GM18499 (cell line): Measurements from ENCODE around the gene WNK1.
"Not testable (repeated sequence)": the region's sequence is repeated elsewhere in the genome, so short reads cannot be mapped to it uniquely, and the experiment has no call there.

Source experiments
- ATAC-seq: cut with Tn5 transposase; IDR thresholded peaks from one replicate; pipeline ENCODE4 v1.9.1; 2021; ENCODE audit warnings: moderate number of reproducible peaks; ENCODE audit not compliant: insufficient read depth, unreplicated experiment

WNK1 gene

GRCh38 chr12:751999-752694 lies at the start of gene WNK1:
Gene WNK1 (plus strand): TSS chr12:752579. CDS start chr12:753566, 987 bp downstream.
- ATAC-seq = peak; percentile 32

GRCh38 chr12:704516-705242 lies 47.7 kb upstream of the WNK1 start:
- no peak for ATAC-seq

DNA sequence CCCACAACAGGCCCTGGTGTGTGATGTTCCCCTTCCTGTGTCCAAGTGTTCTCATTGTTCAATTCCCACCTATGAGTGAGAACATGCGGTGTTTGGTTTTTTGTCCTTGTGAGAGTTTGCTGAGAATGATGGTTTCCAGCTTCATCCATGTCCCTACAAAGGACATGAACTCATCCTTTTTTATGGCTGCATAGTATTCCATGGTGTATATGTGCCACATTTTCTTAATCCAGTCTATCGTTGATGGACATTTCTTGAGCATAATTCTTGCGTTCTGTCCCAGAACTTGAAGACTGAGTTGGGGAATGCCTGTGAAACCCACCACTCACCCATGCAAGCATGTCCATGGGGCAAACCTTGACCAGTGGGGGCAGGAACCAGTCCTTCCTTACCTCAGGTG lies 44.3 kb upstream of the WNK1 start:
- not testable (repeated sequence) for ATAC-seq

- ATAC-seq = no peak
Measured at GRCh38 chr12:709455-710020, 42.8 kb upstream of the WNK1 start.

GRCh38 chr12:712172-712863 lies 40.1 kb upstream of the WNK1 start:
- no peak for ATAC-seq

DNA sequence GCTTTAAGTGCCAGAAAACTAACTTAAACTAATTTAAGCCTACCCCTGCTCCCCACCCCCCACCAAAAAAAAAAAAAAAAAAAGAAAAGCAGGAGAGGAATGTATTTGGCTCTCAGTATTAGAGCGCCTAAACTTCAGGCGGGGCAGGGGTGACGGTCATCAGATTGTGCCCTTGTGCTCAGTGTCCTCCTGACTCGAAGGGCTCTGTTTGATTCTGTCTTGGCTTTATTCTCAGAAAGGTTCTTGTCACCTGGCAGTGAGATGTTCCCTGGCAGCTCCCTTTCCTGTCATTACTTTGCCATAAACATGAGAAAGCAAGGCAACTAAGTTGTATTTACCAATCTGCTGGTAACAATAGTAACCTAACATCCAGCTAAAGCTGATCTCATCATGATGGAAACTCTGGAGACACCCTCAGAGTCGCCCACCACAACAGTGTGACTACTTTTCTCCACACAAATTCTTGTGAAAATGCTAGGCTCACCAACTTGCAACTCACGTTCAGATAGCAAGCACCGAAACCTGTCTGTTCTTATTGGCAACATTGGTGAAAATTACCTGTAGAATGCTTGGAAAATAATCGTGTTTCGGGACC lies 39.0 kb upstream of the WNK1 start:
- ATAC-seq = no peak

DNA sequence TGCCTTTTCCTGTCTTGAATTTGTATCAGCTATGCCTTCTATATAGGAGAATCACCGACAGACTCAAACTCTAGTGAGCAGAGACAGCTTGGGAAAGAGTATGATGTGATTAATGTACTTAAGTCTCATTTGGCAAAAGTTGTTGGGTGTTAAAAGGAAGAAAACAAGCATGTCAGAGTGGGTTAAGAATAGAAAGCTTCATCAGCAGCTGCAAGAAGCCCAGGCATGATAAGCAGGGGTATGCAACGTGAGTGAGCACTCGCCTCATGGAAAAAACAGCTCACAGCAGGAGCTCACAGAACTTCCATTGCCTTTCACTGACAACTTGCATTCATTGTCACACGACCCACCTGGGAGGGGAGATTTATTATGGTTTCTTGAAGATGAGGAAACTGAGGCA lies 35.9 kb upstream of the WNK1 start:
- no peak for ATAC-seq

GRCh38 chr12:718756-719102 lies 33.6 kb upstream of the WNK1 start:
- no peak for ATAC-seq

- no peak for ATAC-seq
Measured at GRCh38 chr12:720231-720941, 32.0 kb upstream of the WNK1 start.

GRCh38 chr12:724194-724855 lies 28.1 kb upstream of the WNK1 start:
- no peak for ATAC-seq

GRCh38 chr12:725076-725475 lies 27.3 kb upstream of the WNK1 start:
- ATAC-seq = no peak

DNA sequence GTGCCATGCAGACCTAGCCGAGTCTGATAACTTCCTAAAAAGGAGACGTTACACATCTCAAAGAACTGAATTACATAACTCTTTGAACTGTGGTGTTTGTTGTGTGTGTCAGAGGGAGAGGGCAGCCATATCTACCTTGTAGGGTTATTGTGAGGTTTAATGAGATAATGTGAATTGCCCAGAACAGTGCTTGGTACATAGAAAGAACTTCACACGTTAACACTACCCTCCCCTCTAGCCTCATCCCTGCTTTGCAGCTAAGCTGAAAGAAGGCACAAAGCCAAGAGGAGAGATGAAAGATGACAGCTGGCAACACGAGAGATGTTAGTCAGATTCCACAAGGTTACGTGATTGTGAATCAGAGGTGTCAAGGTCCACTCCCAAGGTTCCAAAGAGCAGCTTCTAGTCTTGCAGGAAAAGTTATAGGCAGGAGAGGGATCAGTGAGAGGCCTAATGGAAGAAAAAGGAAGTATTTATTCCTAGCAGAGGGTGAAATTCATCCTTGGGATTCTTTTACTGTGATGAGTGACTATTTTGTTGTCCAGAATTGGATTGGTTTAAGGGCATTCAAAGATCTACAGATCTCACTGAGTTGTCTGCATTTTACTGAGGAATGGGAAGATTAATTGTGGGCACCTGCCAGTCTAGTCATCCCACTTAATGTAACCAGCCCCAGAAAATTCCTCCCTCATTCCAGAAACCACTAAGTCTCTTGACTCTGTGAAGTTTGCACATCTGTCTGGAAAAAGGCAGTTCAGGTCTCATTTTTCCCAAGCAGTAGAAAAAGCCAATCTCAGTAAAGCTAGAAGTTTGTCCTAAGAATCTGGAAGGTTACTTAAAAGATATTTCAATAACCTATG lies 25.9 kb upstream of the WNK1 start:
- ATAC-seq = no peak

DNA sequence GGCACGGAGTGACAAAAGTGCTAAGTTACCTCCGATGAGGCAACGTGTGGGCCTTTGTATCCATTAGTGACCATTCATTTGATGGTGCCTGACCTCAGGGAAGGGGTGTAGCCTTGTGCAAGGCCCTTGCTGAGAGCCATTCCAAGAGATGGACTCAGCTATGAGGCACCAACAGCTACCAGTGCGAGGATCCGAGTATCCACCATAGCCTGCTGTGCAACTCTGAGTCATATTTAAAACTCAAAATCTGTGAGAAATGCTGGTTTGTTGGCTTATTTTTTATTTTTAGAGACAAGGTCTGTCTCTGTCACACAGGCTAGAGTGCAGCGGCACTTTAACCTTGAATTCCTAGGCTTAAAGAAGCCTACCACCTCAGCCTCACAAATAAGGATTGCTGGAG lies 25.1 kb upstream of the WNK1 start:
- ATAC-seq = no peak

DNA sequence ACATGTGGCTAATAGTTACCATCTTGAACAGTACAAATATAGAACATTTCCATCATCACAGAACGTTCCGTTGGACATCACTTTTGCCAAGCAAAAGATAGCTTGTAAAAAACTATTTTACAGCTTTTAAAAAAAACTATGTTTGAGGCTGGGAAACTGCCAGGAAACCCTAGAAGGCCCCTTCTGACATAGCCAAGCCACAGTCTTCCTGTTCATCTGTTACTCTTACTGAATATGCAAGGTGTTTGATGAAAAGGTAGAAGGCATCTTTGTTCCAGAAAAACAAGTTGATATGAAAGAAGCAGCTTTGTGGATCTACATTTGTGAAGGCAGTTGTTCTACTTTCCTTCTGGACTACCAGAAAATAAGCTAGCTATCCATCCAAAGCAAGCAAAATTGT lies 23.6 kb upstream of the WNK1 start:
- ATAC-seq = no peak

- no peak for ATAC-seq
Measured at GRCh38 chr12:729221-729620, 23.2 kb upstream of the WNK1 start.

DNA sequence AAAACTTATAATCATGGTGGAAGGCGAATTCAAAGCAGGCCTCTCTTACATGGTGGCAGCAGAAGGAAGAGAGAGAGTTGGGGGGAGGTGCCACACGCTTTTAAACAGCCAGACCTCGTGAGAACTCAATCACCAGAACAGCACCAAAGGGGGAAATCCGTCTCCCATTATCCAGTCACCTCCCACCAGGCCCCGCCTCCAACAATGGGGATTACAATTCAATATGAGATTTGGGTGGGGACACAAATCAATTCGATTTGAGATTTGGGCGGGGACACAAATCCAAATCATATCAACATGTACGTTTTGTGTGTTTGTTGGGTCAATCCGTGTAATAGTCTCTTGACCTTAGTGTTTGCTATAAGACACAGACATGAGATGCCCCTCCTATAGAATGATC lies 21.8 kb upstream of the WNK1 start:
- no peak for ATAC-seq

GRCh38 chr12:737122-737739 lies 15.1 kb upstream of the WNK1 start:
- no peak for ATAC-seq

- no peak for ATAC-seq
Measured at GRCh38 chr12:738712-739111, 13.7 kb upstream of the WNK1 start.
